HG03521 (cell line): Measurements from ENCODE around the gene LAMP5.
A peak's percentile ranks its signal among the peaks of the same experiment; 100 is the strongest.

Experiments used
- ATAC-seq: cut with Tn5 transposase; IDR thresholded peaks from one replicate; pipeline ENCODE4 v1.9.1; 2021; ENCODE audit warnings: mild to moderate bottlenecking, moderate library complexity; ENCODE audit not compliant: unreplicated experiment

LAMP5 gene

GRCh38 chr20:9499126-9499899 is 15.1 kb upstream of the LAMP5 start:
- ATAC-seq, result no peak

- no peak for ATAC-seq
Observed at GRCh38 chr20:9500121-9500520, 14.3 kb upstream of the LAMP5 start.

- ATAC-seq, result no peak
Observed at GRCh38 chr20:9501473-9501872, 12.9 kb upstream of the LAMP5 start.

DNA sequence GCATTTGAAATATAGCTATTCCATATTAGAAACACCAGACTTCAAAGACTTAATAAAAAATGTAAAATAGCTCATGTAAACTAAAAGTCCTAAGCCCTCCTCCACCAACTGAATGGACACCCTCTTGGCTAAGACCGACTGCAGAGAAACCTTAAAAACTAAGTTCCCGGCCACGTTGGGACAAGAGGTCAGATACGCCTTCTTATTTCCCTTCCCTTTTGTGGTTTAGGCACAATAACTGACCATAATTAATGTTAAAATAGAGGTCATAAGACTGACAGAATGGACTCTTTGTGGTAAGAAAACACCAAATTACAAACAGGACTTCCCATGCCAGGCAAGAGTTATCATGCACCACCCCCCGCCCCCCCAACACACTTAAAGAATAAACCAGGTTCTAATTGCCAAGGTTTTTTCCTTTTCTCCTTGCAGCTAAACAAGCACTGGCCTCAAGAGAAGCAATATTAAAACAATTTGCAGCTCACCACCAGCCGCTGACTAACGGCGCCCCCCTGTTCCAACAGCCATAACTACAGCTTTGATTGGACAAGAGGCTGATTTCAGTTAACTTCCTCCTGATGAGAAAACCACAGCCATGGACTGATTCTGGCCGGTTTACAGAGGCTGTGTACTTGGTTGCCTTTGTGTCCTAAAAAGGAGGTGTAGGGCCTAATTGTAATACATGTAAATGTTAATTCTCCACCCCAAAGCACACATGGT is 10.7 kb upstream of the LAMP5 start:
- ATAC-seq, result no peak

- ATAC-seq, result no peak
Observed at GRCh38 chr20:9506280-9506821, 8.0 kb upstream of the LAMP5 start.

- no peak for ATAC-seq
Observed at GRCh38 chr20:9506964-9507369, 7.4 kb upstream of the LAMP5 start.

- no peak for ATAC-seq
Observed at GRCh38 chr20:9507544-9508239, 6.7 kb upstream of the LAMP5 start.

DNA sequence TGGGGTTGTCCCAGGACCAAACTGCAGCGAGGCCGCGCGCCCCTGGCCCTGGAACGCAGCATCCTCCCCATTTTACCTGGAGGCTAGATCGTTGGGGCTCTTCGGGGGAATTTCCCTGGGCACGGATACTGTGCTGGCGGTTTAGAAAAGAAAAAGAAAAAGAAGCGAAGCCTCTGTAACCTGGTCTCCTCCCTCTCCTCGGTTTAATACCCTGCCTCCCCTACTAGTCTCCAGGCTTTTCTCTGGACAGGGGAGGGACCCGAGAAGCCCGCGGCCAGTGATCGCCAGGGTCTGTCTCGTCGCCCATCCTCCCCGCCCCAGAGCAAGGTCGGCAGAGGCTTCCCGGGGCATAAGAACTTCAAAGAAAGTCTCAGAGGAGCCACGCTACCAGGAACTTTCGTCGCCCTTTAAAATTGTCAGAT is 6.1 kb upstream of the LAMP5 start:
- ATAC-seq, result no peak

DNA sequence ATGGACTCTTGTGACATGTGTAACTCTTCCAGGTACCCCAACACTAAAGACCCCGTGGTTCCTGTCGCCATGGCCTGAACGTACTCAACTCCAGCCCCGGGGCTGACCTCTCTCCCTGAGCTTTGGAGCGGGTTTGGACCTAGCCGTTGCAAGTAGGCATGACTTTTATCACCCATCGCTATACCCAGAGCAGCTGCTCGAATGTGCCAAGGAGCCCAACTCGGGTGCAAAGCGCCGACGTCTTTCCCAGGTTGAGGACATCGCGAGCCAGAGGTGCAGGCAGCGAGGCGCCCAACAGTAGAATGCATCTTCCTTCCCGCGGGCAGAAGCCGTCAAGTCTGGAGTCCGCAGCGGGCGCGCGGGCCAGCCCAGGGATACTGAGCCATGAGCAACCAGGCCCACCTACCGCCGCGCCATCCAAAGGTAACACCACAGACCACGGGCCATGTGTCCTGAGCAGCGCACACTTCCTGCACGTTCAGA is 5.7 kb upstream of the LAMP5 start:
- ATAC-seq, result no peak

GRCh38 chr20:9509246-9509645 is 5.1 kb upstream of the LAMP5 start:
- ATAC-seq, result no peak

DNA sequence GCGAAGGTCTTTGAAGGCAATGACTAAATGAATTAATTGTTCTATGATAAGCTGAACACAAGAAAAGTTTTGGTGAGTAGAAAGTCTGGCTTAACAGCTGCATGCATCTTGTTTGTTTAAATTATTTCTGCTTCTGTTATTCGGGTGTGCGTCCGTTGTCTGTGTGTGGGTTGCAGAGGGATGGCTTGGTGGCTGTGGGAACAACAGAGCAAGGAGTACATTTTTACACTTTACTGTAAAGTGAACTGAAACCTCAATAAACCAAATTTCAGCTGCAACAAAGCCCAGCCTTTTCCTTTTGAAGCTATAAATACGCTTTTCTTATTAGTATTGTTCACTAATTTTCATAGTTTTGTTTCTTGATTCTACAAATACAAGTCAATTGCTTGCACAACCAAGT is 3.5 kb upstream of the LAMP5 start:
- peak; percentile 38 for ATAC-seq

GRCh38 chr20:9514072-9514460 is 324 bp upstream of the LAMP5 start:
- no peak for ATAC-seq

GRCh38 chr20:9515214-9515585 is 810 bp downstream of the LAMP5 start:
- no peak for ATAC-seq

DNA sequence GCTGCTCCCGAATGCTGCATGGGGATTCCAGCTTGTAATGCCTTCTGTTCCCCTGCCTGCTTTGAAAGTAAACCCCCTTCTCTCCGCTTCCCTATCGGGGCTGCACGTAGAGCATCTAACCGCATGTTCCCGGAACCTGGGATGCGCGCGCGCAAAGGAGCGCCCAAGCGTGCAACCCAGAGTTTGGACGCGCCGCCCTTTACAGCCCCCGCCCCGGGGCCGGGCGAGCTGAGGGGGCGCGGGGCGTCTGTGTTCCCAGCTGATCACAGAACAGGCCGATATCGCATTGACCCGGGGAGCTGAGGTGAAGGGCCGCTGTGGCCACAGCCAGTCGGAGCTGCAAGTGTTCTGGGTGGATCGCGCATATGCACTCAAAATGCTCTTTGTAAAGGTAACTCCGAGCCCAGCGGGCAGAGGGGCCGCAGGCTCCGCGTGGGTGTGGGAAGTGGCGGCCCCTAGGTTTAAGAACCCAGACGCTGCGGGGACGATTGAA is 1.4 kb downstream of the LAMP5 start:
- ATAC-seq, result no peak

DNA sequence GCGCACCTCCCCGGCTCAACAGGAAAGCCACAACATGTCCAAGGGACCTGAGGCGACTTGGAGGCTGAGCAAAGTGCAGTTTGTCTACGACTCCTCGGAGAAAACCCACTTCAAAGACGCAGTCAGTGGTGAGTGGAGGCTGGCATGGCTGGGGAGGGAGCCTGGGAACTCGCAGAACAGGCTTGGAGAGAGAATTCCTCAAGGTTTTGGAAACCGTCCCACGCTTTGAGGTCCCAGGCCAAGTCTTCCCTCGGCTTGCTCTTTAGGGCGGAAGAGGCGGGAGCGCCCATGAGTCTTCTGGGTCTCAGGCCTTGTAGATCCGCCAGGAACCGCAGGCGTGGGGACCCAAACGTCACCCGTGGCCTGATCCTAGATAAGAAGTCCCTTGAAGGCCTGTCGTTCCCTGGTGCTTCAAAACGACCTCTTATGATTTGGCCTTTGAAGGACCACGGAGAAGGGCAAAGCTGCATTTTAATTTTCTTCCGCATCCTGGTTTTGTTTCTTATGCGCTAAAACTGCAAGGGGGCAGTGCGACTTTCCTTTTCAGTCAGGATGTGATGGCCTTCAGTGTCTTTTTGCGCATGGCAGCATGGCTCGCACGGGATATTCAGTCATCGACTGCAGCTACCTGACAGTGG is 2.0 kb downstream of the LAMP5 start:
- ATAC-seq, result no peak

- ATAC-seq, result no peak
Observed at GRCh38 chr20:9517297-9518162, 3.1 kb downstream of the LAMP5 start.

DNA sequence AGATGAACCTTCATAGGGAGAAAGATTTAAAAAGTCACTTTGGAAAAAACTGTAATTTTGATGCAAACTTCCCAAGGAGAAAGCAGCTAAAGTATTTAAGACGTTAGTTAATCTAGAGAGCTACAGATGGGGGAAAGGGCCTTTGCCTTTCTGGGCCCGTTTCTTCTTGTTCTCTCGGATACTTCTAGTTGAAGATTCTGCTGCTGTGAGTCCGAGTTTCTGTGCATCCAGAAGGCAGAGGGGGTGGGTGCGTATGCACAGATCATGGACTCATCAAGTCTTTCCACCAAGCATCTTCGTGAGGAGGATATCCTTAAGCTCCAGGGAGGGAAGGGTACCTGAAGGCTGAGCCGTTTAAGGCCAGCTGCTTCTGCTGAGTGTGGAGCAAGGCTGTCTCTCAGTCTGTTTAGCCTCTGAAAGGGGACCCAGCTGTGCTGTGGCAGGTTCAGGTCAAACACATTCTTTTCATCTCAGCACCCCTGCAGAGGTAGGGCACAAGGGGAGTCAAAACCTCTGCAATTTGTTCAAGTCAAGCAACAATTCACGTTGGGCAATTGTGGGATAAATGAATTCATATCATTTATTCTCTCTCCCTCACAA is 4.3 kb downstream of the LAMP5 start:
- ATAC-seq, result no peak

DNA sequence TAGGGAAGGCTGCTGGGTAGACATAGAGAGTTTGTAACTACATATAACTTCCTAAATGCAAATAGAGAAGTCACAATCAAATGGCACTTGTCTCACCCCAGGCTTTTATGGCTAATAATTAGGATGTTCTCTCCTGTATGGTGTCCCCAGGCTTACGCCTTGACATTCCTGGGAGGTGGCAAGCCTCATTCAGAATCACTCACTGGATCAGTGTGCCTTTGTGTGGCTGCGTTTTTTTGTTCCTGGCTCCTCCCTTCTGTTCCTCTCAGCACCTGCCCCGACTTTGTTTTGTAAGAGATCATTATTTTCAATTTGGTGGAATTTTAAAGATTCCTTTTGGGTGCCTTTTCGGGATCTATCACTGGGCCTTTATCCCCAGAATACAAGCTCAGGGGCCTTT is 5.7 kb downstream of the LAMP5 start:
- ATAC-seq, result no peak

DNA sequence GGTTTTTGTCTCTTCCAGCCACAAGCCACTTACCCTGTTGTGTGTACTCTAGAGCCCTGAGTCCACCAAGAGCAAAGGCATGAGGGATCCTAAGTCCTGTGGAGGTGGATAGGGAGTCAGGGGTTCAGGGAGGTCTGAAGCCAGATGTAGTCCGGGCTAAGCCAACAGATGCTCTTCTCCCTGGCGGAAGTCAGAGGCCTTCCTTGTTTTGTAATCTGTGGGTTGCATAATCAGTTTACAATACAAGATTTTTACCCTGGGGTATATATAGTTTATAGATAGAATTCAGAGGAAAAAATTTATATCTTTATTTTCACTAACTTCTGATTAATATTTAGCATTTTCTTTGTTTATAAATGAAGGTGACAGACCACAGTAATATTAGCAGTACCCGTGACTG is 9.2 kb downstream of the LAMP5 start:
- no peak for ATAC-seq

GRCh38 chr20:9531581-9531980 is 17.2 kb downstream of the LAMP5 start:
- ATAC-seq, result no peak
